ENCODE data around the gene TP53RK.

GRCh38 chr20:46648903-46649649 lies 40.2 kb downstream of the TP53RK start:
- no peak for TF ChIP-seq POLR2A (IDR thresholded peaks at IDR 0.05; ENCODE audit: low read length)
- TF ChIP-seq GATA1 (IDR thresholded peaks at IDR 0.05; ENCODE audit: low read depth, low read length): no peak

All from erythroblast (primary cell).